Measurements from ENCODE around the gene ANKRD24. TPM values are rescaled to one million over a fixed set of nuclear protein-coding genes. Genes with fewer than 3 reads are reported as not detected.
A peak's percentile ranks its signal among the peaks of the same experiment; 100 is the strongest.
"Not testable (repeated sequence)": the region's sequence is repeated elsewhere in the genome, so short reads cannot be mapped to it uniquely, and the experiment has no call there.

ANKRD24 gene
- total RNA-seq, 4 donors from 2014 or later = 0.30 to 1.7 (median 0.61) TPM

DNA sequence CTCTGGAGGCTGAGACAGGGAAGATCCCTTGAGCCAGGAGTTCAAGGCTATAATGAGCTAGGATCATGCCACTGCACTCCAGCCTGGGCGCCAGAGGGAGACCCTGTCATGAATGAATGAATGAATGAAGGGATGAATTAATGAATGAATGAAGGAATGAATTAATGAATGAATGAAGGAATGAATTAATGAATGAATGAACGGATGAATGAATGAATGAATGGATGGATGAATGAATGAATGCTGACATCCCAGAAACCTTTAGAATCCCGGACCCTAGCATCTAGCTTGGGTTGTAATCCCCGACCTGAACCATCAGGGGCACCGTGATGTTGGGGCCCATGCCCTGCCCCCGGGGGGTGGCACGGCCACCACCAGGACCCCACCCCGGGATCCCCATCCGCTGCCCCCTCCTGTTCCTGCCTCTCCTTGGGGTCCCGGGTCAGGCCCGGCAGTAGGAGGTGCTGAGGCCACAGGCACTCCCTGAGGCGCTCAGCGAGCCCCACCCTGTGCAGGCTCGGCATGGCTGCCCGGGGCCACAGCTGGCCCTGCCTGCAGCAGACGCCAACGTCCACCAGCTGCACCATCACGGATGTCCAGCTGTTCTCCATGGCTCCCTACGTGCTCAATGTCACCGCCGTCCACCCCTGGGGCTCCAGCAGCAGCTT is 50.3 kb downstream of the ANKRD24 start:
- Histone ChIP-seq H3K27ac (no peak overlapping the region), H3K4me3 (no peak overlapping the region), H3K36me3 (no peaks in the 10 kb centered on the region), H3K9me3 (no peaks in the 10 kb centered on the region), H3K4me1 (peaks cover 0 to 12% (median 0%) of the 10 kb centered on the region in 4 donors), H3K27me3 (peaks cover 0 to 72% of the 10 kb centered on the region in 2 donors)
- WGBS, 2 donors = 29 to 56% methylated on average over 15 to 20 of the region's 21 CpGs
- TF ChIP-seq POLR2A (IDR thresholded peaks at IDR 0.05) (no peak), EP300 (IDR thresholded peaks at IDR 0.05) (no peak)
- TF ChIP-seq, protein P1, sequence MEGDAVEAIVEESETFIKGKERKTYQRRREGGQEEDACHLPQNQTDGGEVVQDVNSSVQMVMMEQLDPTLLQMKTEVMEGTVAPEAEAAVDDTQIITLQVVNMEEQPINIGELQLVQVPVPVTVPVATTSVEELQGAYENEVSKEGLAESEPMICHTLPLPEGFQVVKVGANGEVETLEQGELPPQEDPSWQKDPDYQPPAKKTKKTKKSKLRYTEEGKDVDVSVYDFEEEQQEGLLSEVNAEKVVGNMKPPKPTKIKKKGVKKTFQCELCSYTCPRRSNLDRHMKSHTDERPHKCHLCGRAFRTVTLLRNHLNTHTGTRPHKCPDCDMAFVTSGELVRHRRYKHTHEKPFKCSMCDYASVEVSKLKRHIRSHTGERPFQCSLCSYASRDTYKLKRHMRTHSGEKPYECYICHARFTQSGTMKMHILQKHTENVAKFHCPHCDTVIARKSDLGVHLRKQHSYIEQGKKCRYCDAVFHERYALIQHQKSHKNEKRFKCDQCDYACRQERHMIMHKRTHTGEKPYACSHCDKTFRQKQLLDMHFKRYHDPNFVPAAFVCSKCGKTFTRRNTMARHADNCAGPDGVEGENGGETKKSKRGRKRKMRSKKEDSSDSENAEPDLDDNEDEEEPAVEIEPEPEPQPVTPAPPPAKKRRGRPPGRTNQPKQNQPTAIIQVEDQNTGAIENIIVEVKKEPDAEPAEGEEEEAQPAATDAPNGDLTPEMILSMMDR (IDR thresholded peaks at IDR 0.05) = no peak
- no peak for DNase-seq (ENCODE audit: low spot score in 2 of 2)

DNA sequence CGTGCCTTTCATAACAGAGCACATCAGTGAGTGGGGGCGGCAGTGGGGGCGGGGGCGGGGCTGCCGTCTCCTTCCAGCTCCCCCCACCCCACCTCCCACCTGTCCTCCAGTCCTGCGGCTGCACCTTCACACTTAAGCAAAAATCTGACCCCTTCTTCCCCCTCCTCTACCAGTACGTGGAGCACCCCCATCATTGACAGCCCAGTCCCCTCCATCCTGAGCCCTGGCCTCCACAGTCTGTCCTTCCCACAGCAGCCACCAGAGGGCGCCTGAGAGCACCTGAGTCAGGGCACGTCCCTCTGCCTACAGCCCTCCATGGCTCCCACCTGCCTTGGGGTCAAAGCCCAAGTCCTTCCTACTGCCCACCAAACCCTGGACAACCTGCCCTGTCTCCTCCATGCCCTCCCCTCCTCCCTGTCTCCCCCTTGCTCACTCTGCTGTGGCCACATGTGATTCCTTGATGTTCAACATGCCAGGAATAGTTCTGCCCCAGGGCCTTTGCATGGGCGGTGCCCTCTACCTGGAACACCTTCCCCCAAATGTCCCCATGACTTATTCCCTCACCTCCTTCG is 50.9 kb downstream of the ANKRD24 start:
- H3K36me3 ChIP-seq = no peaks in the 10 kb centered on the region
- H3K27ac ChIP-seq = no peak overlapping the region
- no peak for TF ChIP-seq EP300 (IDR thresholded peaks at IDR 0.05)
- TF ChIP-seq, protein P1 (IDR thresholded peaks at IDR 0.05) = peak; percentile 19 to 51 (median 44)
- H3K27me3 ChIP-seq = peaks cover 0 to 67% of the 10 kb centered on the region in 2 donors
- peaks cover 0 to 12% (median 0%) of the 10 kb centered on the region in 4 donors for H3K4me1 ChIP-seq
- WGBS, 2 donors = 35 to 36% methylated on average over 11 of the region's 11 CpGs
- H3K9me3 ChIP-seq = no peaks in the 10 kb centered on the region
- DNase-seq (ENCODE audit: low spot score in 2 of 2) = peak in 1 of 2 donors; percentile 37
- H3K4me3 ChIP-seq = no peak overlapping the region

DNA sequence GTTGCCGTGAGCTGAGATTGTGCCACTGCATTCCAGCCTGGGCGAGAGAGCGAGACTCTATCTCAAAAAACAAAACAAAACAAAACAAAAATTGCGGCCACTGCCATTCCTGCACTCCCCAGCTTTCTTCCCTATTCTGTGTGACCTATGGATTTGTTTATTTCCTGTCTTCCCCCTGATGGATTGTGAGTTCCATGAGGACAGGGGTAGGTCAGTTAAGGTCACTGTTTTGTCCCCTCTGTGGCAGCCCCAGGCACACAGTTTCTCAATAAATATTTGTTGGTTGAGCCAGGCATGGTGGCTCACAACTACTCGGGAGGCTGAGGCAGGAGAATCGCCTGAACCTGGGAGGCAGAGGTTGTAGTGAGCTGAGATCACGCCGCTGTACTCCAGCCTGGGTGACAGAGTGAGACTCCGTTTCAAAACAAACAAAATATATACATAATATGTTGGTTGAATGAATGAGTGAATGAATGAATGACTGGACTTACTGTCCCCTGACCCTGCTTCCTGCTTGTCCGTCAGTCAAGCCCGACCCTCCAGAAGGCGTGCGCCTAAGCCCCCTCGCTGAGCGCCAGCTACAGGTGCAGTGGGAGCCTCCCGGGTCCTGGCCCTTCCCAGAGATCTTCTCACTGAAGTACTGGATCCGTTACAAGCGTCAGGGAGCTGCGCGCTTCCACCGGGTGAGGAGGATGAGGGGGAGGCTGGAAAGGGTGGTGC is 51.8 kb downstream of the ANKRD24 start:
- H3K27me3 ChIP-seq = peaks cover 0 to 58% of the 10 kb centered on the region in 2 donors
- H3K4me1 ChIP-seq = peaks cover 0 to 6% (median 0%) of the 10 kb centered on the region in 4 donors
- TF ChIP-seq, protein P1 (IDR thresholded peaks at IDR 0.05) = no peak
- no peak for TF ChIP-seq EP300 (IDR thresholded peaks at IDR 0.05)
- TF ChIP-seq POLR2A (IDR thresholded peaks at IDR 0.05) = no peak
- H3K9me3 ChIP-seq = no peaks in the 10 kb centered on the region
- DNase-seq (ENCODE audit: low spot score in 2 of 2) = no peak
- H3K36me3 ChIP-seq = no peaks in the 10 kb centered on the region
- 47 to 49% methylated on average over 21 of the region's 21 CpGs for WGBS, 2 donors
- no peak overlapping the region for H3K4me3 ChIP-seq
- no peak overlapping the region for H3K27ac ChIP-seq

DNA sequence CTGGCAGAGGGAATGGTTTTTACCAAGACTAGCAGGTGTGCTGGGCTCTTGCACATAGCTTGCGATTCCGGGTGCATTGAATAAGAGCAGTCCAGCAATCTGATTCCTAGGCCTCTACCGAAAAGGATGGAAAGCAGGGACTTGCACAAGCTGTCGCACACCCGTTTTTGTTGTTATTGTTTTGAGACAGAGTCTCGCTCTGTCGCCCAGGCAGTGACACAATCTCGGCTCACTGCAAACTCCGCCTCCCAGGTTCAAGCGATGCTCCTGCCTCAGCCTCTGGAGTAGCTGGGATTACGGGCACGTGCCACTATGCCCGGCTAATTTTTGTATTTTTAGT is 52.3 kb downstream of the ANKRD24 start:
- Histone ChIP-seq H3K4me3 (no peak overlapping the region), H3K27me3 (peaks cover 0 to 52% of the 10 kb centered on the region in 2 donors), H3K4me1 (peaks cover 0 to 3% (median 0%) of the 10 kb centered on the region in 4 donors), H3K9me3 (no peaks in the 10 kb centered on the region), H3K36me3 (no peaks in the 10 kb centered on the region), H3K27ac (no peak overlapping the region)
- 37 to 64% methylated on average over 13 of the region's 13 CpGs for WGBS, 2 donors
- DNase-seq (ENCODE audit: low spot score in 2 of 2) = no peak
- no peak for TF ChIP-seq EP300 (IDR thresholded peaks at IDR 0.05)

DNA sequence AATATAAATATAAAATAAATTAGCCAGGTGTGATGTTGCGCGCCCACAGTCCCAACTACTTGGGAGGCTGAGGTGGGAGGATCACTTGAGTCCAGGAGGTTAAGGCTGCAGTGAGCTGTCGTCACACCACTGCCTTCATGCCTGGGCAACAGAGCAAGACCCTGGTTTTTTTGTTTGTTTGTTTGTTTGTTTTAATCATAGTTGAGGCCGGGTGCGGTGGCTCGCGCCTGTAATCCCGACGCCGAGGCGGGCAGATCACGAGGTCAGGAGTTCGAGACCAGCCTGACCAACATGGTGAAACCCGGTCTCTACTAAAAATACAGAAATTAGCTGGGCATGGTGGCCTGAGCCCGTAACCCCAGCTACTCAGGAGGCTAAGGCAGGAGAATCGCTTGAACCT is 55.0 kb downstream of the ANKRD24 start:
- H3K36me3 ChIP-seq; DNase-seq (ENCODE audit: low spot score in 2 of 2); H3K4me3 ChIP-seq; H3K4me1 ChIP-seq; H3K27ac ChIP-seq: not testable (repeated sequence)
- Histone ChIP-seq H3K9me3 (peaks cover 0 to 11% (median 0%) of the 10 kb centered on the region in 4 donors), H3K27me3 (peaks cover 0 to 31% of the 10 kb centered on the region in 2 donors)
- 85 to 92% methylated on average over 16 of the region's 16 CpGs for WGBS, 2 donors

DNA sequence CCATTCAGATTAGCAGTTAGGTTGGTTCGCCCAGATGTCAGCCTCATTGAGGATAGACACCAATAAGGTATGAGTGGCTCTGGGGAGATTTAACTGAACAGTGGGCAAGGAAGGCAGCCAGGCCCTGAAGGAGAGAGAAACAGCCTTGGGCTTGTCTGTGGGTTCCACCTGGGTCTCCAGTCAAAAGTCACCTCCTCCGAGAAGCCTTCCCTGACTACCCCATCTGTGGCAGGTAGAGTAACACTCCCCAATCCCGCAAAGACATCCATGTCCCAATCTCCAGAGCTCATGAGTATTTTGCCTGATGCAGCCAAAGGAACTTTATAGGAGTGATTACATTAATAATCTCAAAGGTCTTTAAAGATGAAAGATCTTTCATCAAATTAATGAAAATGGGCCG is 56.3 kb downstream of the ANKRD24 start:
- DNase-seq (ENCODE audit: low spot score in 2 of 2) = no peak
- Histone ChIP-seq H3K27ac (no peak overlapping the region), H3K9me3 (peaks cover 0 to 11% (median 0%) of the 10 kb centered on the region in 4 donors), H3K36me3 (no peaks in the 10 kb centered on the region), H3K4me1 (no peaks in the 10 kb centered on the region), H3K27me3 (peaks cover 0 to 21% of the 10 kb centered on the region in 2 donors), H3K4me3 (no peak overlapping the region)
- TF ChIP-seq, protein P1 (IDR thresholded peaks at IDR 0.05) = no peak
- TF ChIP-seq POLR2A (IDR thresholded peaks at IDR 0.05) = no peak
- no peak for TF ChIP-seq EP300 (IDR thresholded peaks at IDR 0.05)
- WGBS, 2 donors = 84 to 89% methylated on average over 4 of the region's 4 CpGs

Data from tibial nerve (tissue), 4 donors.